GM12878 (cell line): ENCODE measurements around the gene MBNL1. TPM values are rescaled to one million over a fixed set of nuclear protein-coding genes. Genes with fewer than 3 reads are reported as not detected.

Experiments
- ATAC-seq: fragments of 200-7000 bp; cut with Tn5 transposase; 3 replicates; pipeline ENCODE4 v1.9.1; 2020; ENCODE audit warnings: mild to moderate bottlenecking, moderate library complexity
- BruUV-seq: library from RNA; stranded (reverse); fragments of 400-500 nt; replicated peaks from 2 replicates; lab custom pipeline; 2021; lab: Mats Ljungman, UMichigan
- CTCF ChIA-PET: fragments of 300-600 bp; sonication (Branson Sonifier 250); formaldehyde crosslinking; extraction: SDS; loops from one replicate; lab custom pipeline; 2021; ENCODE audit warnings: inconsistent platforms; lab: Yijun Ruan, JAX
- POLR2A ChIA-PET: fragments of 350-600 bp; formaldehyde crosslinking; extraction: SDS; loops from one replicate; lab custom pipeline; 2021; ENCODE audit warnings: inconsistent platforms; lab: Charles Lee
- RAD21 ChIA-PET: fragments of 300-600 bp; sonication (Branson Sonifier 250); formaldehyde crosslinking; loops from one replicate; lab custom pipeline; 2023; ENCODE audit warnings: antibody characterized with exemption; ENCODE audit not compliant: unreplicated experiment; lab: Charles Lee
- SMC1A ChIA-PET: fragments of 300-600 bp; sonication (Branson Sonifier 250); formaldehyde crosslinking; loops from one replicate; lab custom pipeline; 2023; ENCODE audit not compliant: unreplicated experiment, uncharacterized antibody; lab: Charles Lee
- DNase-seq: peaks from one replicate; pipeline ENCODE4 v3.0.0-alpha.2; 2011; ENCODE audit warnings: low read depth, low spot score
- FAIRE-seq: peaks from 3 replicates; lab custom pipeline; 2011; peaks lifted over from hg19 to GRCh38; lab: Jason Lieb, UNC
- H2AFZ ChIP-seq: 2 replicates; pipeline ENCODE4 v1.6.0; 2011; ENCODE audit warnings: low read depth, low read length, control low read depth; ENCODE audit not compliant: control insufficient read depth
- H3K27ac ChIP-seq: 2 replicates; pipeline ENCODE4 v1.5.1; 2011; ENCODE audit warnings: control low read depth; ENCODE audit not compliant: control insufficient read depth, insufficient read depth
- H3K27me3 ChIP-seq, 2 experiments: replicated peaks in 1 of 2; 2 replicates each; pipeline versions ENCODE4 v1.6.0 to v1.6.1; 2011; ENCODE audit warnings: low read length in 1 of 2; ENCODE audit not compliant: control insufficient read depth in 2 of 2, insufficient read depth in 2 of 2
- H3K36me3 ChIP-seq, 2 experiments: 2 replicates each; pipeline ENCODE4 v1.5.1; 2011; ENCODE audit warnings: low read length in 1 of 2; ENCODE audit not compliant: control insufficient read depth in 2 of 2, insufficient read depth in 2 of 2
- H3K4me1 ChIP-seq: 2 replicates; pipeline ENCODE4 v1.6.1; 2011; ENCODE audit warnings: mild to moderate bottlenecking, low read length, moderate library complexity, mixed read lengths; ENCODE audit not compliant: control insufficient read depth, insufficient read depth
- H3K4me2 ChIP-seq: 2 replicates; pipeline ENCODE4 v1.6.0; 2011; ENCODE audit warnings: control low read depth; ENCODE audit not compliant: control insufficient read depth, insufficient read depth
- H3K4me3 ChIP-seq: fragments of 200-600 bp; sonication (generic); 2 replicates; pipeline ENCODE4 v1.5.1; 2016
- H3K79me2 ChIP-seq: 2 replicates; pipeline ENCODE4 v1.6.0; 2011; ENCODE audit warnings: low read length; ENCODE audit not compliant: control insufficient read depth, insufficient read depth
- H3K9ac ChIP-seq: 2 replicates; pipeline ENCODE4 v1.8.0; 2011; ENCODE audit warnings: low read length, control low read depth, mixed read lengths; ENCODE audit not compliant: control insufficient read depth, insufficient read depth
- H3K9me3 ChIP-seq: replicated peaks from 3 replicates; pipeline ENCODE4 v1.5.1; 2011; ENCODE audit warnings: mild to moderate bottlenecking, low read length; ENCODE audit not compliant: control insufficient read depth, insufficient read depth
- H4K20me1 ChIP-seq: 2 replicates; pipeline ENCODE4 v1.6.0; 2011; ENCODE audit not compliant: control insufficient read depth, insufficient read depth
- BCL11A ChIP-seq: IDR thresholded peaks from 2 replicates; pipeline ENCODE4 v1.6.1; 2011; ENCODE audit warnings: low read depth, low read length
- HDGF ChIP-seq: fragments of 450-650 bp; IDR thresholded peaks from 2 replicates; pipeline ENCODE4 v1.6.1; 2016; ENCODE audit warnings: antibody characterized with exemption
- IKZF1 ChIP-seq: fragments of 450-650 bp; conservative IDR thresholded peaks from 2 replicates; pipeline ENCODE4 v1.6.1; 2017; ENCODE audit warnings: antibody characterized with exemption, mild to moderate bottlenecking
- NFYB ChIP-seq: IDR thresholded peaks from 2 replicates; pipeline ENCODE4 v1.6.1; 2011; ENCODE audit warnings: low read depth, mild to moderate bottlenecking, low read length, improper control_type of control experiment, moderate library complexity; ENCODE audit not compliant: insufficient read depth
- POLR2AphosphoS2 ChIP-seq: IDR thresholded peaks from 2 replicates; pipeline ENCODE4 v1.6.1; 2011; ENCODE audit warnings: low read depth, mild to moderate bottlenecking, low read length, improper control_type of control experiment, moderate library complexity
- YBX1 ChIP-seq: fragments of 450-650 bp; IDR thresholded peaks from 2 replicates; pipeline ENCODE4 v1.6.1; 2016; ENCODE audit warnings: antibody characterized with exemption
- ZZZ3 ChIP-seq: IDR thresholded peaks from 2 replicates; pipeline ENCODE4 v1.6.1; 2011; ENCODE audit warnings: low read depth; ENCODE audit not compliant: control insufficient read depth, insufficient read length
- WGBS: methylation state at CpG from one replicate; pipeline ENCODE4 v1.1.6; 2016; ENCODE audit warnings: low lambda C conversion rate; ENCODE audit not compliant: insufficient replicate concordance, insufficient coverage; ENCODE audit errors: missing lambda C conversion rate; 5-methylcytosine and 5-hydroxymethylcytosine counted together
- in situ Hi-C: fragments of 300-500 bp; cut with MboI; formaldehyde crosslinking; loops from 9 replicates; pipeline ENCODE4 v1.14.3; 2018; ENCODE audit warnings: mixed read lengths
- intact Hi-C: fragments of 100-400 bp; cut with micrococcal nuclease; formaldehyde crosslinking; loops from one replicate; pipeline ENCODE4 v1.14.2; 2022; ENCODE audit not compliant: unreplicated experiment
- polyA plus RNA-seq, 11 experiments: library from polyadenylated mRNA; depleted of rRNA in 4 of 11; unstranded in 6 of 11; stranded (reverse) in 5 of 11; fragments of >200 nt; fragmentation: Nextera tagmentation in 4 of 11; fragmentation: Illumina TruSeq in 1 of 11; extraction: Ambion mirVana in 4 of 11; extraction: Trizol in 1 of 11; gene quantifications; 1 replicate in 1 of 11; 2 replicates in 10 of 11; pipeline versions ENCODE4 v1.2.1 to v1.2.3, GENCODE V29; 2011 to 2016; ENCODE audit warnings: inconsistent platforms in 2 of 11, missing spikeins in 2 of 11, low read depth in 1 of 11
- total RNA-seq, 4 experiments: library from RNA; depleted of rRNA in 3 of 4; stranded (reverse); fragments of >200 nt in 3 of 4; fragmentation: Illumina TruSeq in 1 of 4; extraction: Trizol in 1 of 4; gene quantifications; 2 replicates each; pipeline versions ENCODE4 v1.2.1 to v1.2.3, GENCODE V29; 2013 to 2021
- TF ChIP-seq, protein P1 (sequence below): fragments of 450-650 bp; IDR thresholded peaks from 2 replicates; pipeline ENCODE4 v1.6.1; 2017; ENCODE audit warnings: mild to moderate bottlenecking, moderate library complexity
- TF ChIP-seq, protein P2 (sequence below): fragments of 450-650 bp; IDR thresholded peaks from 2 replicates; pipeline ENCODE4 v1.6.1; 2017; ENCODE audit warnings: mild to moderate bottlenecking
- TF ChIP-seq, protein P3 (sequence below): IDR thresholded peaks from 2 replicates; pipeline ENCODE4 v1.6.1; 2012; ENCODE audit warnings: improper control_type of control experiment, low read depth, low read length; ENCODE audit not compliant: insufficient replicate concordance

Gene MBNL1
- total and polyA plus RNA-seq, 10 of the 15 experiments (the other 5 are each of a cell fraction or from before 2014, with no cell fraction given) = 59.6 to 337 (median 143) TPM

DNA sequence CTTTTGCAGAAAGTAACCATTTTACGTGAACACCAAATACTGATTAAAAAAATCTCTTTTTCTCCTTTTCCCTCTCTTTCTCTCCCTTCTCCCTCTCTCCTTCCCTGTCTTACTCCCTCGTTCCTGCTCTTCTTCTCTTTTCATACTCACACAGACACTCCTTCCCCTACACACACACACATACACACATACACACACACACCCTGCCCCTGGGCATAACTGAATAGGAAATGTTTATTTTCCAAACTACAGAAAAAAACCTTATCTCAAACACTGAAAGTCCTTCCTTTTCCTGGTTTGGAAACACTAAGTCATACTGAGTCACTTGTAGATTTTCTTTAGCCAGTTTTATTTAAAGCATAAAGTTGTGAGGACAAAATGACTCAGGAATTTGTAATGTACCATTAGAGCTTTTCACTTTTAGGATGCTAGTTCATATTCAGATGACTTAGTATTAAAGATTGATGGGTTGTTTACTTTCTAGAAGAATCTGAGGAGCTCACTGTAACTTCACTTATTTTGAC lies 62.4 kb downstream of the MBNL1 start (continued):
- TF ChIP-seq, protein P1, sequence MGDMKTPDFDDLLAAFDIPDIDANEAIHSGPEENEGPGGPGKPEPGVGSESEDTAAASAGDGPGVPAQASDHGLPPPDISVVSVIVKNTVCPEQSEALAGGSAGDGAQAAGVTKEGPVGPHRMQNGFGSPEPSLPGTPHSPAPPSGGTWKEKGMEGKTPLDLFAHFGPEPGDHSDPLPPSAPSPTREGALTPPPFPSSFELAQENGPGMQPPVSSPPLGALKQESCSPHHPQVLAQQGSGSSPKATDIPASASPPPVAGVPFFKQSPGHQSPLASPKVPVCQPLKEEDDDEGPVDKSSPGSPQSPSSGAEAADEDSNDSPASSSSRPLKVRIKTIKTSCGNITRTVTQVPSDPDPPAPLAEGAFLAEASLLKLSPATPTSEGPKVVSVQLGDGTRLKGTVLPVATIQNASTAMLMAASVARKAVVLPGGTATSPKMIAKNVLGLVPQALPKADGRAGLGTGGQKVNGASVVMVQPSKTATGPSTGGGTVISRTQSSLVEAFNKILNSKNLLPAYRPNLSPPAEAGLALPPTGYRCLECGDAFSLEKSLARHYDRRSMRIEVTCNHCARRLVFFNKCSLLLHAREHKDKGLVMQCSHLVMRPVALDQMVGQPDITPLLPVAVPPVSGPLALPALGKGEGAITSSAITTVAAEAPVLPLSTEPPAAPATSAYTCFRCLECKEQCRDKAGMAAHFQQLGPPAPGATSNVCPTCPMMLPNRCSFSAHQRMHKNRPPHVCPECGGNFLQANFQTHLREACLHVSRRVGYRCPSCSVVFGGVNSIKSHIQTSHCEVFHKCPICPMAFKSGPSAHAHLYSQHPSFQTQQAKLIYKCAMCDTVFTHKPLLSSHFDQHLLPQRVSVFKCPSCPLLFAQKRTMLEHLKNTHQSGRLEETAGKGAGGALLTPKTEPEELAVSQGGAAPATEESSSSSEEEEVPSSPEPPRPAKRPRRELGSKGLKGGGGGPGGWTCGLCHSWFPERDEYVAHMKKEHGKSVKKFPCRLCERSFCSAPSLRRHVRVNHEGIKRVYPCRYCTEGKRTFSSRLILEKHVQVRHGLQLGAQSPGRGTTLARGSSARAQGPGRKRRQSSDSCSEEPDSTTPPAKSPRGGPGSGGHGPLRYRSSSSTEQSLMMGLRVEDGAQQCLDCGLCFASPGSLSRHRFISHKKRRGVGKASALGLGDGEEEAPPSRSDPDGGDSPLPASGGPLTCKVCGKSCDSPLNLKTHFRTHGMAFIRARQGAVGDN = no peak

- in situ Hi-C loops = no loop called here
- H3K27ac ChIP-seq = peak overlapping the region; percentile 60
- SMC1A ChIA-PET = interaction anchor here (0.8 to 3.5 kb wide), 35 partner anchors 8 to 154 kb away, joined by 3 to 25 read pairs (median 6); no protein-coding TSS in a partner anchor
- TF ChIP-seq IKZF1 (no peak), POLR2AphosphoS2 (no peak), BCL11A (no peak), HDGF (no peak), YBX1 (no peak), NFYB (no peak), ZZZ3 (no peak)
- TF ChIP-seq, protein P2, sequence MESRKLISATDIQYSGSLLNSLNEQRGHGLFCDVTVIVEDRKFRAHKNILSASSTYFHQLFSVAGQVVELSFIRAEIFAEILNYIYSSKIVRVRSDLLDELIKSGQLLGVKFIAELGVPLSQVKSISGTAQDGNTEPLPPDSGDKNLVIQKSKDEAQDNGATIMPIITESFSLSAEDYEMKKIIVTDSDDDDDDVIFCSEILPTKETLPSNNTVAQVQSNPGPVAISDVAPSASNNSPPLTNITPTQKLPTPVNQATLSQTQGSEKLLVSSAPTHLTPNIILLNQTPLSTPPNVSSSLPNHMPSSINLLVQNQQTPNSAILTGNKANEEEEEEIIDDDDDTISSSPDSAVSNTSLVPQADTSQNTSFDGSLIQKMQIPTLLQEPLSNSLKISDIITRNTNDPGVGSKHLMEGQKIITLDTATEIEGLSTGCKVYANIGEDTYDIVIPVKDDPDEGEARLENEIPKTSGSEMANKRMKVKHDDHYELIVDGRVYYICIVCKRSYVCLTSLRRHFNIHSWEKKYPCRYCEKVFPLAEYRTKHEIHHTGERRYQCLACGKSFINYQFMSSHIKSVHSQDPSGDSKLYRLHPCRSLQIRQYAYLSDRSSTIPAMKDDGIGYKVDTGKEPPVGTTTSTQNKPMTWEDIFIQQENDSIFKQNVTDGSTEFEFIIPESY = no peak
- TF ChIP-seq, protein P3, sequence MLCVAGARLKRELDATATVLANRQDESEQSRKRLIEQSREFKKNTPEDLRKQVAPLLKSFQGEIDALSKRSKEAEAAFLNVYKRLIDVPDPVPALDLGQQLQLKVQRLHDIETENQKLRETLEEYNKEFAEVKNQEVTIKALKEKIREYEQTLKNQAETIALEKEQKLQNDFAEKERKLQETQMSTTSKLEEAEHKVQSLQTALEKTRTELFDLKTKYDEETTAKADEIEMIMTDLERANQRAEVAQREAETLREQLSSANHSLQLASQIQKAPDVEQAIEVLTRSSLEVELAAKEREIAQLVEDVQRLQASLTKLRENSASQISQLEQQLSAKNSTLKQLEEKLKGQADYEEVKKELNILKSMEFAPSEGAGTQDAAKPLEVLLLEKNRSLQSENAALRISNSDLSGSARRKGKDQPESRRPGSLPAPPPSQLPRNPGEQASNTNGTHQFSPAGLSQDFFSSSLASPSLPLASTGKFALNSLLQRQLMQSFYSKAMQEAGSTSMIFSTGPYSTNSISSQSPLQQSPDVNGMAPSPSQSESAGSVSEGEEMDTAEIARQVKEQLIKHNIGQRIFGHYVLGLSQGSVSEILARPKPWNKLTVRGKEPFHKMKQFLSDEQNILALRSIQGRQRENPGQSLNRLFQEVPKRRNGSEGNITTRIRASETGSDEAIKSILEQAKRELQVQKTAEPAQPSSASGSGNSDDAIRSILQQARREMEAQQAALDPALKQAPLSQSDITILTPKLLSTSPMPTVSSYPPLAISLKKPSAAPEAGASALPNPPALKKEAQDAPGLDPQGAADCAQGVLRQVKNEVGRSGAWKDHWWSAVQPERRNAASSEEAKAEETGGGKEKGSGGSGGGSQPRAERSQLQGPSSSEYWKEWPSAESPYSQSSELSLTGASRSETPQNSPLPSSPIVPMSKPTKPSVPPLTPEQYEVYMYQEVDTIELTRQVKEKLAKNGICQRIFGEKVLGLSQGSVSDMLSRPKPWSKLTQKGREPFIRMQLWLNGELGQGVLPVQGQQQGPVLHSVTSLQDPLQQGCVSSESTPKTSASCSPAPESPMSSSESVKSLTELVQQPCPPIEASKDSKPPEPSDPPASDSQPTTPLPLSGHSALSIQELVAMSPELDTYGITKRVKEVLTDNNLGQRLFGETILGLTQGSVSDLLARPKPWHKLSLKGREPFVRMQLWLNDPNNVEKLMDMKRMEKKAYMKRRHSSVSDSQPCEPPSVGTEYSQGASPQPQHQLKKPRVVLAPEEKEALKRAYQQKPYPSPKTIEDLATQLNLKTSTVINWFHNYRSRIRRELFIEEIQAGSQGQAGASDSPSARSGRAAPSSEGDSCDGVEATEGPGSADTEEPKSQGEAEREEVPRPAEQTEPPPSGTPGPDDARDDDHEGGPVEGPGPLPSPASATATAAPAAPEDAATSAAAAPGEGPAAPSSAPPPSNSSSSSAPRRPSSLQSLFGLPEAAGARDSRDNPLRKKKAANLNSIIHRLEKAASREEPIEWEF = no peak
Measured at GRCh38 chr3:152331998-152332397, 63.3 kb downstream of the MBNL1 start.

More at GRCh38 chr3:152331998-152332397, 63.3 kb downstream of the MBNL1 start:
- H2AFZ ChIP-seq = no peak overlapping the region
- WGBS = 36% methylated on average over 1 of the region's 1 CpG
- no peak overlapping the region for H3K9ac ChIP-seq
- DNase-seq (no peak), FAIRE-seq (no peak), ATAC-seq (peak; percentile 7; the same call in 2 of the 3 replicates)
- no TSS peak for BruUV-seq
- ChIA-PET RAD21 (interaction anchor here (0.8 to 3.2 kb wide), 22 partner anchors 14 to 148 kb away, joined by 3 to 12 read pairs (median 6); partner anchors contain the start of gene MBNL1), CTCF (interaction anchor here (0.7 to 2.4 kb wide), 15 partner anchors 9 to 148 kb away, joined by 3 to 17 read pairs (median 4); no protein-coding TSS in a partner anchor), POLR2A (interaction anchor here (0.8 to 1.7 kb wide), 11 partner anchors 8 to 132 kb away, joined by 3 to 11 read pairs (median 4); no protein-coding TSS in a partner anchor)
- H3K36me3 ChIP-seq = peaks cover 2 to 11% of the 10 kb centered on the region in 2 experiments
- no peaks in the 10 kb centered on the region for H3K27me3 ChIP-seq
- intact Hi-C loops = no loop called here
- H3K9me3 ChIP-seq = peaks cover 2% of the 10 kb centered on the region
- peak overlapping the region; percentile 6; the same call in 1 of the 2 replicates for H3K4me3 ChIP-seq
- peaks cover 96% of the 10 kb centered on the region for H3K79me2 ChIP-seq
- H4K20me1 ChIP-seq = no peaks in the 10 kb centered on the region
- peaks cover 38% of the 10 kb centered on the region for H3K4me1 ChIP-seq
- H3K4me2 ChIP-seq = peak overlapping the region; percentile 52
